HG03354 (cell line): Measurements from ENCODE around the gene TLE6.

Source experiments
- ATAC-seq: cut with Tn5 transposase; IDR thresholded peaks from one replicate; pipeline ENCODE4 v1.9.1; 2021; ENCODE audit warnings: mild to moderate bottlenecking; ENCODE audit not compliant: unreplicated experiment, poor library complexity, severe bottlenecking

The TLE6 gene

GRCh38 chr19:3041327-3041726 lies 64.0 kb downstream of the TLE6 start:
- no peak for ATAC-seq

- no peak for ATAC-seq
Observed at GRCh38 chr19:3041761-3042620, 64.6 kb downstream of the TLE6 start.

DNA sequence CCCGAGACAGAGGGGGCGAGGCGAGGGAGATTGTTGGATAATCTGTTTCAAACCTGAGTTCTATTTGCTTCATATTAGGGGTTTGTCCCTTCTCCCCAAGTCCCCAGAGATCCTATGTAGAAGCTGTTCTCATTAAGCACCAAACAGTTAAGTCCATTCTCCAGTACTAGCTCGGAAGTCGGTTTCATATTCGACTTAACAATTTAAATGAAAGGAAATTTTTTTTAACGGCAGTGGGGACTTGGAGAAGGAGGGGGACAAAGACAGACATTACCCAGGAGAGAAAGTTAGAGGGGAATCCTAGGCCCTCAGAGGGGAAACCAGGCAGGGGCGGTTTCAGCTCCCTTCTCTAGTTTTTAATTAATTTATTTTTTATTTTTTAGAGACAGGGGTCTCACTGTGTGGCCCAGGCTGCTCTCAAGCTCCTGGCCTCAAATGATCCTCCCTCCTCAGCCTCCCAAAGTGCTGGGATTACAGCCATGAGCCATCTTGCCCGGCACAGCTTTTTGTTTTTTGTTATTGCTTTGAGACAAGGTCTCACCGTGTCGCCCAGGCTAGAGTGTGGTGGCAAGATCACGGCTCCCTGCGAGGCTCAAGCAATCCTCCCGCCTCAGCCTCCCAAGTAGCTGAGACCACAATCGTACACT lies 65.4 kb downstream of the TLE6 start:
- no peak for ATAC-seq
